PC-9 (cell line): ENCODE results near the gene CDK18. TPM values are rescaled to one million over a fixed set of nuclear protein-coding genes. Genes with fewer than 3 reads are reported as not detected.

ENCODE experiments used
- BruUV-seq: library from RNA; stranded (reverse); fragments of 400-500 nt; replicated peaks from 2 replicates; lab custom pipeline; 2021; lab: Mats Ljungman, UMichigan
- CTCF ChIA-PET: fragments of 300-600 bp; sonication (Branson Sonifier 250); formaldehyde crosslinking; loops from one replicate; lab custom pipeline; 2022; ENCODE audit warnings: antibody characterized with exemption; lab: Charles Lee
- POLR2A ChIA-PET: fragments of 300-600 bp; sonication (Branson Sonifier 250); formaldehyde crosslinking; loops from one replicate; lab custom pipeline; 2022; ENCODE audit warnings: antibody characterized with exemption; ENCODE audit not compliant: unreplicated experiment; lab: Charles Lee
- DNase-seq, 2 experiments: peaks; one replicate each; pipeline versions ENCODE4 v3.0.0 to v3.0.0-alpha.2; 2015 to 2022; ENCODE audit warnings: mixed read lengths in 1 of 2
- H2AFZ ChIP-seq: fragments of 200-600 bp; sonication (generic); 2 replicates; pipeline ENCODE4 v1.8.1; 2017; ENCODE audit warnings: antibody characterized with exemption
- H3F3A ChIP-seq: fragments of 200-600 bp; sonication (generic); 2 replicates; pipeline ENCODE4 v1.8.1; 2017; ENCODE audit warnings: antibody characterized with exemption, mild to moderate bottlenecking, low read depth; ENCODE audit not compliant: insufficient read depth
- H3K27ac ChIP-seq: fragments of 200-600 bp; sonication (generic); 2 replicates; pipeline ENCODE4 v1.6.1; 2016; ENCODE audit warnings: mixed run types
- H3K27me3 ChIP-seq: fragments of 200-600 bp; sonication (generic); 2 replicates; pipeline ENCODE4 v1.6.1; 2016; ENCODE audit warnings: low read depth, mixed run types; ENCODE audit not compliant: insufficient read depth
- H3K36me3 ChIP-seq: fragments of 200-600 bp; sonication (generic); 2 replicates; pipeline ENCODE4 v1.6.1; 2016; ENCODE audit warnings: low read depth, mixed run types
- H3K4me1 ChIP-seq: fragments of 200-600 bp; sonication (generic); replicated peaks from 2 replicates; pipeline ENCODE4 v1.6.1; 2016; ENCODE audit warnings: mixed run types; ENCODE audit not compliant: insufficient read depth
- H3K4me2 ChIP-seq: fragments of 200-600 bp; sonication (generic); 2 replicates; pipeline ENCODE4 v1.6.1; 2017; ENCODE audit warnings: mixed run types
- H3K4me3 ChIP-seq: fragments of 200-600 bp; sonication (generic); 2 replicates; pipeline ENCODE4 v1.6.1; 2016; ENCODE audit warnings: mixed run types
- H3K79me2 ChIP-seq: fragments of 200-600 bp; sonication (generic); 2 replicates; pipeline ENCODE4 v1.6.1; 2017; ENCODE audit warnings: low read depth, mixed run types
- H3K9me2 ChIP-seq: fragments of 200-600 bp; sonication (generic); 2 replicates; pipeline ENCODE4 v1.8.1; 2017; ENCODE audit warnings: mild to moderate bottlenecking; ENCODE audit not compliant: insufficient read depth
- H3K9me3 ChIP-seq: fragments of 200-600 bp; sonication (generic); 2 replicates; pipeline ENCODE4 v1.8.1; 2016; ENCODE audit warnings: low read depth; ENCODE audit not compliant: insufficient read depth
- H4K20me1 ChIP-seq: fragments of 200-600 bp; sonication (generic); 2 replicates; pipeline ENCODE4 v1.8.1; 2017; ENCODE audit not compliant: insufficient read depth
- CTCF ChIP-seq: fragments of 200-600 bp; sonication (generic); conservative IDR thresholded peaks from 2 replicates; pipeline ENCODE4 v1.6.1; 2017; ENCODE audit warnings: mixed run types, antibody characterized with exemption, mild to moderate bottlenecking, moderate library complexity
- EZH2 ChIP-seq: fragments of 200-600 bp; sonication (generic); IDR thresholded peaks from 2 replicates; pipeline ENCODE4 v1.8.0; 2017; ENCODE audit warnings: antibody characterized with exemption, low read depth
- intact Hi-C: fragments of 100-400 bp; cut with micrococcal nuclease; formaldehyde crosslinking; loops from one replicate; pipeline ENCODE4 v1.10.0; 2022; ENCODE audit not compliant: unreplicated experiment
- total RNA-seq: library from RNA; stranded (reverse); gene quantifications from 2 replicates; pipeline ENCODE4 v1.2.3, GENCODE V29; 2021

CDK18 gene
- total RNA-seq, 1 experiment from 2014 or later, result 35.3 TPM

- intact Hi-C loops, result no loop called here
- ChIA-PET CTCF (no interaction called here), POLR2A (no interaction called here)
- TF ChIP-seq CTCF, result no peak
- no peak for TF ChIP-seq EZH2
- H3K9me2 ChIP-seq, result no peaks in the 10 kb centered on the region
- H3K9me3 ChIP-seq, result no peaks in the 10 kb centered on the region
- no TSS peak for BruUV-seq
- no peak for DNase-seq
- H3K79me2 ChIP-seq, result no peaks in the 10 kb centered on the region
- no peak overlapping the region for H3K4me3 ChIP-seq
- H3K4me1 ChIP-seq, result peaks cover 21% of the 10 kb centered on the region
- H2AFZ ChIP-seq, result no peak overlapping the region
- no peak overlapping the region for H3K27ac ChIP-seq
- H3F3A ChIP-seq, result peaks cover 25% of the 10 kb centered on the region
- no peaks in the 10 kb centered on the region for H3K36me3 ChIP-seq
- H4K20me1 ChIP-seq, result no peaks in the 10 kb centered on the region
- no peak overlapping the region for H3K4me2 ChIP-seq
- H3K27me3 ChIP-seq, result no peaks in the 10 kb centered on the region; the same call in 1 of the 2 replicates
Measured at GRCh38 chr1:205565799-205566198, 61.3 kb downstream of the CDK18 start.

GRCh38 chr1:205567716-205568115 is 63.2 kb downstream of the CDK18 start:
- no peak for DNase-seq
- H3K4me3 ChIP-seq, result no peak overlapping the region
- no peaks in the 10 kb centered on the region for H3K9me2 ChIP-seq
- no peaks in the 10 kb centered on the region for H4K20me1 ChIP-seq
- peaks cover 21% of the 10 kb centered on the region for H3K4me1 ChIP-seq
- H3K27ac ChIP-seq, result no peak overlapping the region
- peaks cover 23% of the 10 kb centered on the region for H3F3A ChIP-seq
- H3K4me2 ChIP-seq, result no peak overlapping the region
- no peak for TF ChIP-seq CTCF
- TF ChIP-seq EZH2, result no peak
- intact Hi-C loops, result no loop called here
- H2AFZ ChIP-seq, result no peak overlapping the region
- CTCF ChIA-PET, result interaction anchor here (0.6 kb wide), 1 partner anchor 61 kb away, joined by 4 read pairs; no protein-coding TSS in a partner anchor
- no TSS peak for BruUV-seq
- H3K9me3 ChIP-seq, result no peaks in the 10 kb centered on the region
- H3K27me3 ChIP-seq, result no peaks in the 10 kb centered on the region; the same call in 1 of the 2 replicates
- H3K79me2 ChIP-seq, result no peaks in the 10 kb centered on the region
- no peaks in the 10 kb centered on the region for H3K36me3 ChIP-seq
- POLR2A ChIA-PET, result no interaction called here

DNA sequence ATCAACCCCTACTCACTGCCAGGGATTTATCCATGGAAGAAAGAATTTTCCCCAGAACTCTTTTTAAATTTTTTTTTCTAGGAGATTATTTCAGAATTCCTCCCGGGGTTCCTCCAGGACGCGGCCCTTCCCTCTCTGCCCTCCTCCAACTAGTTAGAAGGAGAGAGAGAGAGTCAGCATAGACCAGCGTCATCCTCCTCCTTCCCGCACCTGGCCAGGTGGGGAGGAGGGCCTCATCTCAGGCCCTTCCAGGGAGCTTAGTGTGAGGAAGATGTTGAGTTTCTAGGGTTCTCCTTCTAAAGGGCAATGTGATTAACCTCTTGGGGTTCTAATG is 63.6 kb downstream of the CDK18 start:
- H4K20me1 ChIP-seq, result no peaks in the 10 kb centered on the region
- no peak overlapping the region for H3K27ac ChIP-seq
- no peak overlapping the region for H3K4me2 ChIP-seq
- no peak overlapping the region for H3K4me3 ChIP-seq
- ChIA-PET POLR2A (no interaction called here), CTCF (no interaction called here)
- H3K9me2 ChIP-seq, result no peaks in the 10 kb centered on the region
- H2AFZ ChIP-seq, result no peak overlapping the region
- H3K27me3 ChIP-seq, result no peaks in the 10 kb centered on the region; the same call in 1 of the 2 replicates
- H3K4me1 ChIP-seq, result peaks cover 21% of the 10 kb centered on the region
- peaks cover 19% of the 10 kb centered on the region for H3F3A ChIP-seq
- no peak for DNase-seq
- no peak for TF ChIP-seq CTCF
- TF ChIP-seq EZH2, result no peak
- no TSS peak for BruUV-seq
- H3K9me3 ChIP-seq, result no peaks in the 10 kb centered on the region
- intact Hi-C loops, result no loop called here
- H3K79me2 ChIP-seq, result no peaks in the 10 kb centered on the region
- no peaks in the 10 kb centered on the region for H3K36me3 ChIP-seq
